HL-60 (cell line): ENCODE results near the gene DNASE1L3.

Experiments
- DNase-seq, 2 experiments: peaks; one replicate each; pipeline ENCODE4 v3.0.0-alpha.2; 2010 to 2020; ENCODE audit warnings: low read depth in 1 of 2, low spot score in 1 of 2
- H3K27ac ChIP-seq: fragments of 250-450 bp; sonication (Bioruptor Pico); replicated peaks from 2 replicates; pipeline ENCODE4 v1.5.1; 2020; ENCODE audit warnings: mild to moderate bottlenecking, moderate library complexity
- H3K27me3 ChIP-seq: fragments of 250-450 bp; sonication (Bioruptor Pico); 2 replicates; pipeline ENCODE4 v1.5.1; 2021; ENCODE audit warnings: mild to moderate bottlenecking, moderate library complexity; ENCODE audit not compliant: insufficient read depth, poor library complexity, severe bottlenecking
- H3K4me3 ChIP-seq: replicated peaks from 2 replicates; pipeline ENCODE4 v1.5.1; 2011; ENCODE audit warnings: mild to moderate bottlenecking, control low read depth, low read length; ENCODE audit not compliant: insufficient read depth
- GABPA ChIP-seq: IDR thresholded peaks from 2 replicates; pipeline ENCODE4 v1.6.1; 2012; ENCODE audit warnings: low read depth
- POLR2AphosphoS5 ChIP-seq: IDR thresholded peaks from 2 replicates; pipeline ENCODE4 v1.6.1; 2012; ENCODE audit warnings: low read depth
- SPI1 ChIP-seq: IDR thresholded peaks from 2 replicates; pipeline ENCODE4 v1.6.1; 2012; ENCODE audit warnings: low read depth, mild to moderate bottlenecking, borderline replicate concordance
- TF ChIP-seq, protein P1 (sequence below): IDR thresholded peaks from 2 replicates; pipeline ENCODE4 v1.6.1; 2012; ENCODE audit warnings: low read depth; ENCODE audit not compliant: insufficient replicate concordance
- TF ChIP-seq, protein P2 (sequence below): IDR thresholded peaks from one replicate; pipeline ENCODE4 v1.5.1; 2011; ENCODE audit warnings: low read length, control low read depth, inconsistent platforms; ENCODE audit not compliant: insufficient read depth

Gene DNASE1L3

GRCh38 chr3:58175437-58176184 lies 35.2 kb downstream of the DNASE1L3 start:
- no peak overlapping the region for H3K4me3 ChIP-seq
- TF ChIP-seq, protein P1, sequence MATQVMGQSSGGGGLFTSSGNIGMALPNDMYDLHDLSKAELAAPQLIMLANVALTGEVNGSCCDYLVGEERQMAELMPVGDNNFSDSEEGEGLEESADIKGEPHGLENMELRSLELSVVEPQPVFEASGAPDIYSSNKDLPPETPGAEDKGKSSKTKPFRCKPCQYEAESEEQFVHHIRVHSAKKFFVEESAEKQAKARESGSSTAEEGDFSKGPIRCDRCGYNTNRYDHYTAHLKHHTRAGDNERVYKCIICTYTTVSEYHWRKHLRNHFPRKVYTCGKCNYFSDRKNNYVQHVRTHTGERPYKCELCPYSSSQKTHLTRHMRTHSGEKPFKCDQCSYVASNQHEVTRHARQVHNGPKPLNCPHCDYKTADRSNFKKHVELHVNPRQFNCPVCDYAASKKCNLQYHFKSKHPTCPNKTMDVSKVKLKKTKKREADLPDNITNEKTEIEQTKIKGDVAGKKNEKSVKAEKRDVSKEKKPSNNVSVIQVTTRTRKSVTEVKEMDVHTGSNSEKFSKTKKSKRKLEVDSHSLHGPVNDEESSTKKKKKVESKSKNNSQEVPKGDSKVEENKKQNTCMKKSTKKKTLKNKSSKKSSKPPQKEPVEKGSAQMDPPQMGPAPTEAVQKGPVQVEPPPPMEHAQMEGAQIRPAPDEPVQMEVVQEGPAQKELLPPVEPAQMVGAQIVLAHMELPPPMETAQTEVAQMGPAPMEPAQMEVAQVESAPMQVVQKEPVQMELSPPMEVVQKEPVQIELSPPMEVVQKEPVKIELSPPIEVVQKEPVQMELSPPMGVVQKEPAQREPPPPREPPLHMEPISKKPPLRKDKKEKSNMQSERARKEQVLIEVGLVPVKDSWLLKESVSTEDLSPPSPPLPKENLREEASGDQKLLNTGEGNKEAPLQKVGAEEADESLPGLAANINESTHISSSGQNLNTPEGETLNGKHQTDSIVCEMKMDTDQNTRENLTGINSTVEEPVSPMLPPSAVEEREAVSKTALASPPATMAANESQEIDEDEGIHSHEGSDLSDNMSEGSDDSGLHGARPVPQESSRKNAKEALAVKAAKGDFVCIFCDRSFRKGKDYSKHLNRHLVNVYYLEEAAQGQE: no peak
- TF ChIP-seq GABPA (no peak), SPI1 (no peak), POLR2AphosphoS5 (no peak)
- TF ChIP-seq, protein P2, sequence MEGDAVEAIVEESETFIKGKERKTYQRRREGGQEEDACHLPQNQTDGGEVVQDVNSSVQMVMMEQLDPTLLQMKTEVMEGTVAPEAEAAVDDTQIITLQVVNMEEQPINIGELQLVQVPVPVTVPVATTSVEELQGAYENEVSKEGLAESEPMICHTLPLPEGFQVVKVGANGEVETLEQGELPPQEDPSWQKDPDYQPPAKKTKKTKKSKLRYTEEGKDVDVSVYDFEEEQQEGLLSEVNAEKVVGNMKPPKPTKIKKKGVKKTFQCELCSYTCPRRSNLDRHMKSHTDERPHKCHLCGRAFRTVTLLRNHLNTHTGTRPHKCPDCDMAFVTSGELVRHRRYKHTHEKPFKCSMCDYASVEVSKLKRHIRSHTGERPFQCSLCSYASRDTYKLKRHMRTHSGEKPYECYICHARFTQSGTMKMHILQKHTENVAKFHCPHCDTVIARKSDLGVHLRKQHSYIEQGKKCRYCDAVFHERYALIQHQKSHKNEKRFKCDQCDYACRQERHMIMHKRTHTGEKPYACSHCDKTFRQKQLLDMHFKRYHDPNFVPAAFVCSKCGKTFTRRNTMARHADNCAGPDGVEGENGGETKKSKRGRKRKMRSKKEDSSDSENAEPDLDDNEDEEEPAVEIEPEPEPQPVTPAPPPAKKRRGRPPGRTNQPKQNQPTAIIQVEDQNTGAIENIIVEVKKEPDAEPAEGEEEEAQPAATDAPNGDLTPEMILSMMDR: no peak
- no peak for DNase-seq
- no peaks in the 10 kb centered on the region for H3K27me3 ChIP-seq
- no peak overlapping the region for H3K27ac ChIP-seq

- H3K27me3 ChIP-seq: no peaks in the 10 kb centered on the region
- H3K27ac ChIP-seq: no peak overlapping the region
- TF ChIP-seq GABPA (no peak), SPI1 (no peak), POLR2AphosphoS5 (no peak)
- TF ChIP-seq, protein P1: no peak
- TF ChIP-seq, protein P2: no peak
- no peak overlapping the region for H3K4me3 ChIP-seq
- no peak for DNase-seq
Observed at GRCh38 chr3:58175187-58175436, 35.7 kb downstream of the DNASE1L3 start.

DNA sequence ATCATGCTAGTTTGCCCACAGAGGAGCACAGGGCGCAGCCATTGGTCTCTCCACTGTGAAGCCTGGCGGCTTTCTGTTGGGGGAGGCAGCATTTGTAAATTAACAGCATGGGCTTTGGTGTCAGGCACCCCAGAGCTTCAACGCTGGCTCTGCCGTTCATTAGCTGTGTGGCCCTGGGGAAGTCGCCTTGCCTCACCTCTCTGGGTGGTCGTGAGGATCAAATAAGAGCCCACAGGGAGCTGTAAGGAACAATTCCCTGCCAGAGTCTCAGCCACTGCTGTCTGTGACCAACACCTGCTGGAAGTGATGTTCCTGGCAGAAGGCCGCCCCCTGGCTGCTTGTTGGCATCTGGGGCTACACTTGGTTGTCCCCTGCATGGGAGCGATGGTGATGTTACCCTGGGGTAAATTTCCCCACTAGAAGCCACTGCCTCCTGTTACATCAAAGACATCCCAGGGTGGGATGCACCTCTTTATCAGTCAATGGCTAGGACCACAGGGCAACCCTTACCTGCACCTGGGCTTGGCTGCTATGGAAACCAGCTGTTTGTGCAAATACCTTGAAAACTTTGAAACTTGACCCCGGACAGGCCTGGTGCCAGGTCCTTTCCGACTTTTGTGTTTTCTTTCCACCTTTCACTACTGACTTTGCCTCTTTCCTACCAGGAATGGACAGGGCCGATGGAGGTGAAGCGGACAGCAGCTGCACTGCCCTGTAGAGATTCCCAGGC lies 36.9 kb downstream of the DNASE1L3 start:
- peak in 1 of 2 experiments; percentile 50 for DNase-seq
- Histone ChIP-seq H3K27ac (no peak overlapping the region), H3K27me3 (no peaks in the 10 kb centered on the region), H3K4me3 (no peak overlapping the region)
- TF ChIP-seq SPI1: no peak
- TF ChIP-seq, protein P2: no peak
- no peak for TF ChIP-seq GABPA
- no peak for TF ChIP-seq POLR2AphosphoS5
- TF ChIP-seq, protein P1: no peak
